CD4-positive, alpha-beta T cell treated with Interleukin-21 for 1 hour (primary cell): Measurements from ENCODE around the gene ZMAT3.
"Not testable (repeated sequence)": the region's sequence is repeated elsewhere in the genome, so short reads cannot be mapped to it uniquely, and the experiment has no call there.

ENCODE experiments used
- DNase-seq: peaks from one replicate; pipeline ENCODE4 v3.0.0-alpha.2; 2020

Gene ZMAT3

DNA sequence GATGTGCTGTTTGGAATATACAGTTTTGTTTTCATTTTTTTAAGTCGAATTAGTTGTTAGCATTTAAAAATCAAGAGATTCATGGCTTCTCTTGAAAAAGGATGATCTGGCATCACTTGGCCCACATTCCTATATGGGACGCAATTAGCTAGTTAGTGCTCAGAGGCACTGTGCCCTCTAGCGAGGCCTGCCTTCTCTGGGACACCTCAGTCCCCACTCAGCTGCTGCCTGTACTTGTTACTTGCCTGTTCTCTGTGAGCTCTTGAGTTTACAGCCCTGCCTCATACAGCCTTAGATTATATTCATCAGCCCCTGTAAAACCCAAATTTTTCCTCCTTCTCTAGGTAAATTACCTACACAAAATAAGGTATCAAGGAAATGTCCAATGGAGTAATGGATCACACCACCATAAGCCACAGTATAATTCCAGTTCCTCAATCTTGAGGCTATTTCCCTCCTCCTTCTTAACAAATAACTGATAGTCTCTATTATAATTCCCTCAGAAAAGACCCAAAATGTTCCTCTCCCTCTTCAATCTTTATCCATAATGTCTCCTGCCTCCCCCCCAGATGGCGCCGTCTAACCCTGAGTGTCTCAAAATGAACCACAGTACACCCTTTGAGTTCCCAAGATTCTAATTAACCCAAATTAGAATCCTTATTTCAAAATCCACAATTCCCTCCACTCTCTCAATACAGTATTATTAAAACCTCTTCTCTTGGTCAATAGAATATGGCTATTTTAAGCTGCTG lies 2.7 kb downstream of the ZMAT3 start:
- DNase-seq, result peak; percentile 51

GRCh38 chr3:179067839-179068238 lies 3.8 kb downstream of the ZMAT3 start:
- DNase-seq, result no peak

DNA sequence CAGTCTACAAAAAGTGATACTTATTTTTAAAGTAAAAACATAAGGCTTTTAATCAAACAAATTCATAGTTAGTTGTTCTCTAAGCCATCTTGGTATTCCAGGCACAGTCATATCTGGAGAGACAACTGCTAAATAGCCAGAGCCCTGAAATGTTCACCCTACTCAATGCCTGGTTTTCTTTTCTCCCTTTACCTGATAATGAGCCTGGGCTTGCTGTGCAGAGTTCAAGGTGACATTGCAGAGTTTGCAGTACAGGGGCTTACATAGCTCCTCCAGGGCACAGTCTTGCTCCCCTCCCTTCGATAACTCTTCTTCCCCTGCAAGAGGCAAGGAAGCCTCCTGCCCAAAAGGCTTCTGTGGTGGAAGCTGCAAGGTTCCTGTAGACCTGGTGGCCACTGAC lies 4.3 kb downstream of the ZMAT3 start:
- DNase-seq, result no peak

DNA sequence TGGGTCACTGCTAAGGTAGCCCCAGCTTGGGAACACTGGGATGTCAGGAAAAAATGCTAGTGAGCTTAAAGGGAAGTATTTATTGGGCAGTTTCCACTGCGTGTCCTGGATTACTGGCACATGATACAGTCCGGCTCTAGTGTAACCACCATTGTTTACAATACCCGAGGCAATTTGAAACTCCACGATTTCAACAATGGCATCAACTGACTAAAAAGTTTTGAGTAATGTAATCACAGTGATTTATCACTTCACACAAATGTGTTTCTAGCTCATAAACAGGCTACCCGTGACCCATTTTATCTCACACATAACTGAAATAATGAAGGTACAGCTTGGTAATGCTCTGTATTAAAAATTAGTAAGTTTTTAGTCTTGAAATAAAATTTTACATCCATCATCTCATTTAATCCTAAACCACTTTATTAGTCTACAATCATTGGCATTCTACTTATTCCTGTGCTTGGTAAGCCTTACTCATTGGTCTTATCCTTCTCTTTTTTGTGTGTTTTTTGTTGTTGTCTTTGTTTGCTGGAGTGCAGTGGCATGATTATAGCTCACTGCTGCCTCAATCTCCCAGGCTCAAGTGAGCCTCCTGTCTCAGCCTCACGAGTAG lies 7.6 kb downstream of the ZMAT3 start:
- DNase-seq, result no peak

GRCh38 chr3:179056326-179056725 lies 15.3 kb downstream of the ZMAT3 start:
- no peak for DNase-seq

DNA sequence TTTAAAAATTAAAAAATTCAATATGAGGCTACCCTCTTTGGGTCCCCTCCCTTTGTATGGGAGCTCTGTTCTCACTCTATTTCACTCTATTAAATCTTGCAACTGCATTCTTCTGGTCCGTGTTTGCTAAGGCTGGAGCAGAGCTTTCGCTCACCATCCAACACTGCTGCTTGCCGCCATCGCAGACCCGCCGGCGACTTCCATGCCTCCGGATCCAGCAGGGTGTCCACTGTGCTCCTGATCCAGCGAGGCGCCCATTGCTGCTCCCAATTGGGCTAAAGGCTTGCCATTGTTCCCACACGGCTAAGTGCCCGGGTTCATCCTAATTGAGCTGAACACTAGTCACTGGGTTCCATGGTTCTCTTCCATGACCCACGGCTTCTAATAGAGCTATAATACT lies 17.0 kb downstream of the ZMAT3 start:
- DNase-seq, result not testable (repeated sequence)

- no peak for DNase-seq
Observed at GRCh38 chr3:179046497-179047353, 24.9 kb downstream of the ZMAT3 start.

- no peak for DNase-seq
Observed at GRCh38 chr3:179045719-179046402, 25.7 kb downstream of the ZMAT3 start.

DNA sequence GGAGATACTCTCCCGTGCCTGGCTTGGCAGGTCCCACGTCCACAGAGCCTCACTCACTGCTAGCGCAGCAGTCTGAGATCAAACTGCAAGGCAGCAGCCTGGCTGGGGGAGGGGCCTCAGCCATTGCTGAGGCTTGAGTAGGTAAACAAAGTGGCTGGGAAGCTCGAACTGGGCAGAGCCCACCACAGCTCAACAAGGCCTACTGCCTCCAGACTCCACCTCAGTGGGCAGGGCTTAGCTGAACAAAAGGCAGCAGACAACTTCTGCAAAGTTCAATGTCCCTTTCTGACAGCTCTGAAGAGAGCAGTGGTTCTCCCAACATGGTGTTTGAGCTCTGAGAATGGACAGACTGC lies 32.7 kb downstream of the ZMAT3 start:
- not testable (repeated sequence) for DNase-seq

GRCh38 chr3:179038216-179038898 lies 33.3 kb downstream of the ZMAT3 start:
- no peak for DNase-seq

- DNase-seq, result peak; percentile 54
Observed at GRCh38 chr3:179037351-179037750, 34.3 kb downstream of the ZMAT3 start.

- no peak for DNase-seq
Observed at GRCh38 chr3:179036626-179037300, 34.8 kb downstream of the ZMAT3 start.

DNA sequence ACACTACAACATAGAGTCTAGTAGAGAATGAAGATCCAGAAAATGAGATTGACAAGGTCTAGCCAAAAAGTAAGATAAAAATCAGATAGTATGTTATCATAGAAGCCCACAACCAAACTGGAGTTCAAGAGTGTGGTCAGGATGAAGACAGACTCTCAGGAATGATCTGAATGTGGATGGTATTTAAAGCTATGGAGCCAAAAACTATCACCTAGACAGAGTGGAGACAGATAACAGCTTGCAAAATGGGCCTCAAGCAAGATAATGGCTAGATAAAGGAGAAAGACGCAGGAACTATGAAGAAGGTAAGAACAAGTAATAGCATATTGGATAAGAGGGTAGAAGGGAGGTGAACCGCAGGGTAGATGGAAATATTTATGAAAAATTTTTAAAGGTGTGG lies 35.4 kb downstream of the ZMAT3 start:
- no peak for DNase-seq

- no peak for DNase-seq
Observed at GRCh38 chr3:179035232-179035631, 36.4 kb downstream of the ZMAT3 start.

DNA sequence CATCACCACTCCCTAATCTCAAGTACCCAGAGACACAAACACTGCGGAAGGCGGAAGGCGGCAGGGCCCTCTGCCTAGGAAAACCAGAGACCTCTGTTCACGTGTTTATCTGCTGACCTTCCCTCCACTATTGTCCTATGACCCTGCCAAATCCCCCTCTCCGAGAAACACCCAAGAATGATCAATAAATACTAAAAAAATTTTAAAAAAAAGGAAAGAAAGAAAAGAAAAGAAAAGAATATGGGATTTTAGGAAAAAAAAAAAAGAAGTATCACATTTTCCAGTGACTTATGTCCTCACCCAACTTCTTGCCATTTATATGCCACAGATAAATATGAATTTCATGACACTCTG lies 38.3 kb downstream of the ZMAT3 start:
- DNase-seq, result not testable (repeated sequence)

GRCh38 chr3:179032454-179033303 lies 38.9 kb downstream of the ZMAT3 start:
- DNase-seq, result not testable (repeated sequence)

GRCh38 chr3:179029096-179029495 lies 42.5 kb downstream of the ZMAT3 start:
- no peak for DNase-seq

- DNase-seq, result no peak
Observed at GRCh38 chr3:179028408-179028807, 43.2 kb downstream of the ZMAT3 start.

DNA sequence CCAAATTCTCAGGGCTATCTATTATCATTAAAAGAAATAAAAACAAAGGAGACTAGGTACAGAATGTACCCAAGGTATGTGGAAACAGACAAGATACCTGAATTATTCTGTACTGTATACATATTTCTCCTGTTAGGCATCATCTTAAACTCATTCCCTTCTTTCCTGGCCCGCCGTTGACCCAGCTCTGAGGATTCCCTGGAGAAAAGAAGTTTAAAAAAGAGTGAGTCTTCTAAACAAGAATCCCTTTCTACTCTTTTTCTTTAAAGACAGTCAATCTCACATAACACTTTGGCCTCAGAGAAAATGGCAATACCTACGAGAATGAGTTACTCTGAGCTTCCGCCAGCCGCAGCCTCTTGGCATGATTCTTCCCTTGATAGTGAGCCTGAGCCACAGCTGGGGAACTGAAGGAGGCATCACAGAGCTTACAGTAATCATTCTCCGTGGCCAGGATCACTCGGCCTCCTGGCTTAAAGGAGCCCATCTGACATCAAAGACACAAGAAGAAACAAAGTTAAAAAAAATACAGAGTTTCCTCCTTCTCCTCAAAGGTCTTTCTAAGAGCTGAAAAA lies 44.2 kb downstream of the ZMAT3 start:
- DNase-seq, result no peak

GRCh38 chr3:179026636-179027035 lies 45.0 kb downstream of the ZMAT3 start:
- DNase-seq, result no peak
